Loucy (cell line): ENCODE results near the gene SPEF1.

Experiments used
- EZH2phosphoT487 ChIP-seq: fragments of 200-600 bp; IDR thresholded peaks from 2 replicates; pipeline ENCODE4 v1.6.1; 2018; ENCODE audit warnings: antibody characterized with exemption, mild to moderate bottlenecking, moderate library complexity, borderline replicate concordance
- TF ChIP-seq, protein P1 (sequence below): fragments of 200-600 bp; sonication (generic); conservative IDR thresholded peaks from 2 replicates; pipeline ENCODE4 v1.5.1; 2014; ENCODE audit warnings: mild to moderate bottlenecking, antibody characterized with exemption, low read length

DNA sequence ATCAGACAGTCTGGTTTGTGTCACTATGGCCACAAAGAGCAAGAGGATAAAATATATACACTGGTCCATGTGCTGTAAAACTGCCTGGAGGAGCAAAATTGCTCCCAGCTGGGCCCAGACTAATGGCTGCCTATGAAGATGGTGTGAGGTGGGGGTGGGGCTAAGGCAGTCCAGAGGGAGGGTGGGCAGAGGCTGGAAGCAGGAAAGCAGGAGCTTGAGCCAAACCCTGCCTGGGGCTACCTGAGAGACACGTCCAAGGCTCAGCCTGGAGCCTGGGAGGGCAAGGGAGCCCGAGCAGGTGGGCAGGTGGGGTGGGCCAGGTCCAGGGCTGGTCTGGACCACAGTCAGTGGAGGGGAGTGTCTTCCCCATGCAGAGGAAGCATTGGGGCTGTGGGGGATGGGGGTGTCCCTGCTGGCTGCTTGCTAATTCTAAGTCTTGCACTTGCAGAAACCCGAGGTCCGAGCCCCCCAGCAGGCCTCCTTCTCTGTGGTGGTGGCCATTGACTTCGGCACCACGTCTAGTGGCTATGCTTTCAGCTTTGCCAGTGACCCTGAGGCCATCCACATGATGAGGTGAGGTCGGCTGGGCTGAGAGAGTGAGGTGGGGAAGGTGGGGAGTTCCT is 39.3 kb downstream of the SPEF1 start:
- TF ChIP-seq, protein P1, sequence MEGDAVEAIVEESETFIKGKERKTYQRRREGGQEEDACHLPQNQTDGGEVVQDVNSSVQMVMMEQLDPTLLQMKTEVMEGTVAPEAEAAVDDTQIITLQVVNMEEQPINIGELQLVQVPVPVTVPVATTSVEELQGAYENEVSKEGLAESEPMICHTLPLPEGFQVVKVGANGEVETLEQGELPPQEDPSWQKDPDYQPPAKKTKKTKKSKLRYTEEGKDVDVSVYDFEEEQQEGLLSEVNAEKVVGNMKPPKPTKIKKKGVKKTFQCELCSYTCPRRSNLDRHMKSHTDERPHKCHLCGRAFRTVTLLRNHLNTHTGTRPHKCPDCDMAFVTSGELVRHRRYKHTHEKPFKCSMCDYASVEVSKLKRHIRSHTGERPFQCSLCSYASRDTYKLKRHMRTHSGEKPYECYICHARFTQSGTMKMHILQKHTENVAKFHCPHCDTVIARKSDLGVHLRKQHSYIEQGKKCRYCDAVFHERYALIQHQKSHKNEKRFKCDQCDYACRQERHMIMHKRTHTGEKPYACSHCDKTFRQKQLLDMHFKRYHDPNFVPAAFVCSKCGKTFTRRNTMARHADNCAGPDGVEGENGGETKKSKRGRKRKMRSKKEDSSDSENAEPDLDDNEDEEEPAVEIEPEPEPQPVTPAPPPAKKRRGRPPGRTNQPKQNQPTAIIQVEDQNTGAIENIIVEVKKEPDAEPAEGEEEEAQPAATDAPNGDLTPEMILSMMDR: no peak
- no peak for TF ChIP-seq EZH2phosphoT487
